ENCODE measurements around the gene MBD5. TPM values are rescaled to one million over a fixed set of nuclear protein-coding genes. Genes with fewer than 3 reads are reported as not detected.

The MBD5 gene
- total RNA-seq, 1 donor from 2014 or later = 15.0 TPM

- no peak overlapping the region for H3K4me3 ChIP-seq (ENCODE audit: low read depth, low read length)
- DNase-seq (ENCODE audit: low read depth) = no peak
- TF ChIP-seq, protein P1, sequence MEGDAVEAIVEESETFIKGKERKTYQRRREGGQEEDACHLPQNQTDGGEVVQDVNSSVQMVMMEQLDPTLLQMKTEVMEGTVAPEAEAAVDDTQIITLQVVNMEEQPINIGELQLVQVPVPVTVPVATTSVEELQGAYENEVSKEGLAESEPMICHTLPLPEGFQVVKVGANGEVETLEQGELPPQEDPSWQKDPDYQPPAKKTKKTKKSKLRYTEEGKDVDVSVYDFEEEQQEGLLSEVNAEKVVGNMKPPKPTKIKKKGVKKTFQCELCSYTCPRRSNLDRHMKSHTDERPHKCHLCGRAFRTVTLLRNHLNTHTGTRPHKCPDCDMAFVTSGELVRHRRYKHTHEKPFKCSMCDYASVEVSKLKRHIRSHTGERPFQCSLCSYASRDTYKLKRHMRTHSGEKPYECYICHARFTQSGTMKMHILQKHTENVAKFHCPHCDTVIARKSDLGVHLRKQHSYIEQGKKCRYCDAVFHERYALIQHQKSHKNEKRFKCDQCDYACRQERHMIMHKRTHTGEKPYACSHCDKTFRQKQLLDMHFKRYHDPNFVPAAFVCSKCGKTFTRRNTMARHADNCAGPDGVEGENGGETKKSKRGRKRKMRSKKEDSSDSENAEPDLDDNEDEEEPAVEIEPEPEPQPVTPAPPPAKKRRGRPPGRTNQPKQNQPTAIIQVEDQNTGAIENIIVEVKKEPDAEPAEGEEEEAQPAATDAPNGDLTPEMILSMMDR (conservative IDR thresholded peaks at IDR 0.05; ENCODE audit: low read depth, low read length) = no peak
These were observed 507.6 kb downstream of the MBD5 start for GRCh38 chr2:148528356-148529064.

GRCh38 chr2:148529745-148530144 lies 508.9 kb downstream of the MBD5 start:
- TF ChIP-seq, protein P1 (conservative IDR thresholded peaks at IDR 0.05; ENCODE audit: low read depth, low read length) = no peak
- DNase-seq (ENCODE audit: low read depth) = no peak
- no peak overlapping the region for H3K4me3 ChIP-seq (ENCODE audit: low read depth, low read length)

DNA sequence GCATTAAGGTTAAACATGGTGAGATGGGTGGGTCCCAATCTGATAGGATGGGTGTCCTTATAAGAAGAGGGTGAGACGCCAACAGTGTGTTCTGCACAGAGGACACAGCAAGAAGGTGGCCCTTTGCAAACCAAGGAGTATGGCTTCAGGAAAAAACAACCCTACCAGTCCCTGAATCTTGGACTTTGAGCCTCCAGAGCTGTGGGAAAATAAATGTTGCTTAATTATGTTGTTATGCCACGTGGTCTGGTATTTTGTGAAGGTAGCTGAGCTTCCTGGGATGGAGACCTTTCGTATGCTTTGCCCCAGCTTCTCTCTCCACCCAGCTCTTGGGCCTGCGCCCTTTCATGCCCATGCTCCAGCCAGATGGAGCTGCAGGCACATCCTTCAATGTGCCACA lies 509.5 kb downstream of the MBD5 start:
- DNase-seq (ENCODE audit: low read depth) = no peak
- no peak overlapping the region for H3K4me3 ChIP-seq (ENCODE audit: low read depth, low read length)
- TF ChIP-seq, protein P1 (conservative IDR thresholded peaks at IDR 0.05; ENCODE audit: low read depth, low read length) = no peak

DNA sequence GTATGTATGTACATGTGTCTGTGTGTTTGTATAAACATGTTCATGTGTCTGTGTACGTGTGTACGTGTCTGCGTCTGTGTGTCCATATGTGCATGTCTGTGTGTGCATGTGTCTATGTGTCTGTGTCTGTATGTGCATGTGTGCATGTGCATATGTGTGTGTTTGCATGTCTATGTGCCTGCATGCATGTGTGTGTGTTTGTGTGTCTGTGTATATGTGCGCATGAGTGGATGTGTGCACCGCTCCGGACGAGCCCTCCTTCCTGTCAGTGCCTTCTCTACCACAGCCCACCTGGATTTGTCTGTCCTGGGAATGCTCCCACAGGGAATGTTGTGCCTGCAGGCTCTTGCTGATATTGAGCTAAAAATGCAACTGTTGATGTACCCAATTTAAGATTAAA lies 510.3 kb downstream of the MBD5 start:
- no peak for DNase-seq (ENCODE audit: low read depth)
- TF ChIP-seq, protein P1 (conservative IDR thresholded peaks at IDR 0.05; ENCODE audit: low read depth, low read length) = no peak
- H3K4me3 ChIP-seq (ENCODE audit: low read depth, low read length) = no peak overlapping the region

DNA sequence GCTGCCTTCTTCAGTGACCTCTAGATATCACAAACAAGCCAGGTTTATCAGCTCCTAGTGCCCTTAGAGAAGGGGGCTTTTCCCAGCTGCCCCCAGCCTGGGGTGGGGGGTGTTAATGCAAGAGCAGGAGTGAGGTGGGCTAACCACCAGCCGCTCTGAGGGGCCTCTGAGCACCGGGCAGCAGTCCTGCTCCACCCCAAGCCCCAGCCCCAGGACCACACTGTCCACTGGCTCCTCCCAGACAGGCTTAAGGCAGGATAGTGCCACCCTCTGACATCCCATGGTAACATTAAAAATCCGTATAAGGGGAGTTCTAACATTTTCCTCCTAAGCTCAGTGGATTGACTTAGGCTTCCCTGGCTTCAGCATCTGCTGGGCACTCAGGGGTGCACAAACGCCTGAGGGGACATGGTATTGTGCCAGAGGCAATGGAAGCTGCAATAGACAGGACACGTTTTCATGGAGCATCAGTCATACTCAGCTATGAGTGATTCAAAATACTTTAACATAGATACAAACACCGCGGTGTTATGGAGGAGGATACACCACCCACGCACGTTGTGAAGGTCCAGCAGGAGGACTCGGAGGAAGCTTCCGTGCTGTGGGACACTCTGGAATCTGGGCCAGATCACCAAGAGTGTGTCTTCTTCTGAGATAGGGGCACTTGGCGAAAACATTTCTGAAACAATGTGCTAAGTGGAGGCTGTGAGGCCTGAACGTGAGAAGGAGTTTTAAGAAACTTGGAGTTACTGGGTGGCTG lies 511.0 kb downstream of the MBD5 start:
- H3K4me3 ChIP-seq (ENCODE audit: low read depth, low read length) = no peak overlapping the region
- TF ChIP-seq, protein P1 (conservative IDR thresholded peaks at IDR 0.05; ENCODE audit: low read depth, low read length) = no peak
- no peak for DNase-seq (ENCODE audit: low read depth)

GRCh38 chr2:148533004-148533403 lies 512.1 kb downstream of the MBD5 start:
- DNase-seq (ENCODE audit: low read depth) = no peak
- H3K4me3 ChIP-seq (ENCODE audit: low read depth, low read length) = no peak overlapping the region
- TF ChIP-seq, protein P1 (conservative IDR thresholded peaks at IDR 0.05; ENCODE audit: low read depth, low read length) = no peak
